CD4-positive, alpha-beta T cell (primary cell): ENCODE measurements around the gene ELAVL1. TPM values are rescaled to one million over a fixed set of nuclear protein-coding genes. Genes with fewer than 3 reads are reported as not detected.
"Not testable (repeated sequence)": the region's sequence is repeated elsewhere in the genome, so short reads cannot be mapped to it uniquely, and the experiment has no call there.

ENCODE experiments used
- ATAC-seq: fragments of 200-7000 bp; cut with Tn5 transposase; one replicate; pipeline ENCODE4 v1.10.0; 2022; ENCODE audit warnings: mild to moderate bottlenecking; ENCODE audit not compliant: poor library complexity
- CTCF ChIA-PET: fragments of 350-600 bp; sonication (Branson Sonifier 250); formaldehyde crosslinking; loops from one replicate; lab custom pipeline; 2021; ENCODE audit warnings: antibody characterized with exemption, inconsistent platforms; lab: Charles Lee
- POLR2A ChIA-PET: fragments of 350-600 bp; sonication (Branson Sonifier 250); formaldehyde crosslinking; loops from one replicate; lab custom pipeline; 2021; ENCODE audit warnings: antibody characterized with exemption, inconsistent platforms; lab: Charles Lee
- DNase-seq, 14 experiments: peaks; one replicate each; pipeline ENCODE4 v3.0.0-alpha.2; 2013 to 2020; ENCODE audit warnings: mixed read lengths in 2 of 14
- H3K27ac ChIP-seq, 2 donors: one replicate each; pipeline versions ENCODE4 v1.5.1 to v1.7.0; 2013; ENCODE audit warnings: low read length in 2 of 2, low read depth in 1 of 2, mild to moderate bottlenecking in 1 of 2
- H3K27me3 ChIP-seq, 2 experiments: 1 replicate in 1 of 2; 2 replicates in 1 of 2; pipeline versions ENCODE4 v1.6.1 to v1.7.0; 2013; ENCODE audit warnings: low read length in 2 of 2, control low read depth in 1 of 2, mild to moderate bottlenecking in 1 of 2, moderate library complexity in 1 of 2; ENCODE audit not compliant: insufficient read depth in 2 of 2, control insufficient read depth in 1 of 2
- H3K36me3 ChIP-seq: one replicate; pipeline ENCODE4 v1.6.1; 2013; ENCODE audit warnings: low read length, control low read depth; ENCODE audit not compliant: insufficient read depth
- H3K4me1 ChIP-seq: one replicate; pipeline ENCODE4 v1.6.1; 2013; ENCODE audit warnings: low read length, control low read depth; ENCODE audit not compliant: insufficient read depth
- H3K4me3 ChIP-seq: one replicate; pipeline ENCODE4 v1.5.1; 2013; ENCODE audit warnings: mild to moderate bottlenecking, low read length, moderate library complexity
- H3K9me3 ChIP-seq, 2 experiments: 1 replicate in 1 of 2; 2 replicates in 1 of 2; pipeline versions ENCODE4 v1.6.1 to v1.7.0; 2013; ENCODE audit warnings: low read length in 2 of 2, mild to moderate bottlenecking in 2 of 2, control low read depth in 1 of 2, moderate library complexity in 1 of 2; ENCODE audit not compliant: control insufficient read depth in 1 of 2, insufficient read depth in 1 of 2
- H3K27ac Mint-ChIP-seq: one replicate; pipeline ENCODE4 v1.8.0; 2020; ENCODE audit warnings: mixed read lengths
- H3K27me3 Mint-ChIP-seq: one replicate; pipeline ENCODE4 v1.8.0; 2021; ENCODE audit warnings: mixed read lengths
- H3K36me3 Mint-ChIP-seq: one replicate; pipeline ENCODE4 v1.8.0; 2021; ENCODE audit warnings: low read depth, mixed read lengths
- H3K4me1 Mint-ChIP-seq: one replicate; pipeline ENCODE4 v1.8.0; 2021; ENCODE audit warnings: low read depth, mixed read lengths
- H3K4me3 Mint-ChIP-seq: one replicate; pipeline ENCODE4 v1.8.0; 2020; ENCODE audit warnings: mild to moderate bottlenecking, mixed read lengths
- H3K9me3 Mint-ChIP-seq: one replicate; pipeline ENCODE4 v1.8.0; 2020; ENCODE audit warnings: mixed read lengths
- CTCF ChIP-seq: fragments of 200-600 bp; IDR thresholded peaks from one replicate; pipeline ENCODE4 v1.8.0; 2022; ENCODE audit warnings: antibody characterized with exemption, mild to moderate bottlenecking
- intact Hi-C, 2 experiments: fragments of 100-400 bp; cut with DNase I in 1 of 2; cut with micrococcal nuclease in 1 of 2; formaldehyde crosslinking; loops; one replicate each; pipeline versions ENCODE4 v1.15.1 to v1.9.0; 2023 to 2025; cut with DNase I, micrococcal nuclease
- total RNA-seq, 174 experiments: library from RNA in 2 of 174; stranded (reverse) in 2 of 174; gene quantifications; one replicate each; pipeline ENCODE4 v1.2.3 and lab custom pipeline; 2021 to 2026

Gene ELAVL1
- total RNA-seq, 2 experiments from 2014 or later: 17.1 to 20.8 TPM

GRCh38 chr19:8028951-8029491, 23.6 kb upstream of the ELAVL1 start:
- ChIA-PET POLR2A (no interaction called here), CTCF (no interaction called here)
- H3K27me3 ChIP-seq: peaks cover 0 to 1% of the 10 kb centered on the region in 2 experiments
- H3K36me3 ChIP-seq: no peaks in the 10 kb centered on the region
- H3K36me3 Mint-ChIP-seq: no peaks in the 10 kb centered on the region
- H3K9me3 Mint-ChIP-seq: no peaks in the 10 kb centered on the region
- TF ChIP-seq CTCF: no peak
- H3K27ac ChIP-seq: no peak overlapping the region
- no peaks in the 10 kb centered on the region for H3K27me3 Mint-ChIP-seq
- ATAC-seq: no peak
- H3K9me3 ChIP-seq: no peaks in the 10 kb centered on the region
- H3K4me3 ChIP-seq: no peak overlapping the region
- no peak overlapping the region for H3K4me3 Mint-ChIP-seq
- no peaks in the 10 kb centered on the region for H3K4me1 ChIP-seq
- no peaks in the 10 kb centered on the region for H3K4me1 Mint-ChIP-seq
- no peak overlapping the region for H3K27ac Mint-ChIP-seq
- DNase-seq: no peak
- intact Hi-C loops: no loop called here

GRCh38 chr19:8025316-8025715, 19.9 kb upstream of the ELAVL1 start:
- intact Hi-C loops: no loop called here
- Mint-ChIP-seq H3K36me3 (no peaks in the 10 kb centered on the region), H3K27me3 (no peaks in the 10 kb centered on the region), H3K9me3 (no peaks in the 10 kb centered on the region), H3K4me3 (no peak overlapping the region), H3K4me1 (no peaks in the 10 kb centered on the region), H3K27ac (no peak overlapping the region)
- Histone ChIP-seq H3K27ac (no peak overlapping the region), H3K27me3 (no peaks in the 10 kb centered on the region), H3K4me1 (no peaks in the 10 kb centered on the region), H3K4me3 (no peak overlapping the region), H3K9me3 (no peaks in the 10 kb centered on the region), H3K36me3 (no peaks in the 10 kb centered on the region)
- CTCF ChIA-PET: no interaction called here
- ATAC-seq (no peak), DNase-seq (no peak)
- POLR2A ChIA-PET: no interaction called here
- no peak for TF ChIP-seq CTCF

- H3K27ac ChIP-seq, H3K36me3 Mint-ChIP-seq, H3K9me3 ChIP-seq, H3K4me1 Mint-ChIP-seq, POLR2A ChIA-PET, CTCF ChIA-PET, H3K27ac Mint-ChIP-seq, H3K27me3 ChIP-seq, H3K9me3 Mint-ChIP-seq, H3K4me1 ChIP-seq, DNase-seq, H3K36me3 ChIP-seq, intact Hi-C loops, H3K4me3 Mint-ChIP-seq, ATAC-seq, H3K27me3 Mint-ChIP-seq, H3K4me3 ChIP-seq: not testable (repeated sequence)
Measured at GRCh38 chr19:8024256-8024655, 18.8 kb upstream of the ELAVL1 start.

GRCh38 chr19:8023371-8023770, 17.9 kb upstream of the ELAVL1 start:
- CTCF ChIA-PET: no interaction called here
- no peak overlapping the region for H3K27ac Mint-ChIP-seq

More at GRCh38 chr19:8023371-8023770, 17.9 kb upstream of the ELAVL1 start:
- Mint-ChIP-seq H3K9me3 (no peaks in the 10 kb centered on the region), H3K36me3 (no peaks in the 10 kb centered on the region), H3K27me3 (no peaks in the 10 kb centered on the region), H3K4me1 (no peaks in the 10 kb centered on the region), H3K4me3 (no peak overlapping the region)
- Histone ChIP-seq H3K36me3 (no peaks in the 10 kb centered on the region), H3K27me3 (no peaks in the 10 kb centered on the region), H3K4me3 (no peak overlapping the region), H3K9me3 (no peaks in the 10 kb centered on the region), H3K27ac (no peak overlapping the region), H3K4me1 (no peaks in the 10 kb centered on the region)
- no peak for TF ChIP-seq CTCF
- DNase-seq (no peak), ATAC-seq (no peak)
- POLR2A ChIA-PET: no interaction called here
- intact Hi-C loops: no loop called here
